Measurements from ENCODE around the gene C19orf81. TPM values are rescaled to one million over a fixed set of nuclear protein-coding genes. Genes with fewer than 3 reads are reported as not detected.

C19orf81 gene
- polyA plus RNA-seq, 3 donors = 1.5 TPM; not detected in 2

DNA sequence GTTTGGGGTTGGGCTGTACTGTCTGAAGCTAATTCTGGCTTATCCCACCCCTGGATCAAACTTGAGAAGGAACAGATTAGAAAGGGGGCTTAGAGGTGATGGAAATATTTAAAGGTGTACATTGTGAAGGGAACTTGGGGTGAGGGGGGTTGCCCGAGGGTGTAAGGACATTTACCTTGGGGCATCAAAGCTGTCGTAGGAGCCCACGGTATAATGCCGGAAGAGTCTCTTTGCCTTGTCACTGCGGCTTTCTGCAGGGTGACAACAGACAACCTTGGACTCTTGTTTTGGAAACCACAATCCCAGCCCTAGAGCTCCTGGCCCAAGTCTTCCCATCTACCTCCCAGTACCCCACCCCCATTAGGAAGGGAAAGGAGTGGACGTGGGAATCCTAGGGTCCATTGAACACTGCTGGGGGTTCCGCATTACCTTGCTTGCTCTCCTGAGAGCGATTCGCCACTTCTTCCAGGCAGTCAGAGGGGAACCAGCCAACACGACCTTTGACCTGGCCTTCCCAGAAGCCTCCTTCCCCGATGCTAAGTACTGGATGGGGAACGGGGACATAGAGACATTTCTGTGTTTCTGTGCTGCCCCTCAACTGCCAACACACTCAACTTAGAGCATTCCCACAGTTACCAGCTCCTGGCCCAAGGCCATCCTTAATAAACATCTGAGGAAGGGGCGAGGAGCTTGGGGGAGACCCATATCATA, 48.3 kb downstream of the C19orf81 start:
- no peak overlapping the region for H3K27ac ChIP-seq (ENCODE audit: low read depth, low read length)
- 63 to 77% (median 73%) methylated on average over 13 of the region's 13 CpGs for WGBS, 3 donors

DNA sequence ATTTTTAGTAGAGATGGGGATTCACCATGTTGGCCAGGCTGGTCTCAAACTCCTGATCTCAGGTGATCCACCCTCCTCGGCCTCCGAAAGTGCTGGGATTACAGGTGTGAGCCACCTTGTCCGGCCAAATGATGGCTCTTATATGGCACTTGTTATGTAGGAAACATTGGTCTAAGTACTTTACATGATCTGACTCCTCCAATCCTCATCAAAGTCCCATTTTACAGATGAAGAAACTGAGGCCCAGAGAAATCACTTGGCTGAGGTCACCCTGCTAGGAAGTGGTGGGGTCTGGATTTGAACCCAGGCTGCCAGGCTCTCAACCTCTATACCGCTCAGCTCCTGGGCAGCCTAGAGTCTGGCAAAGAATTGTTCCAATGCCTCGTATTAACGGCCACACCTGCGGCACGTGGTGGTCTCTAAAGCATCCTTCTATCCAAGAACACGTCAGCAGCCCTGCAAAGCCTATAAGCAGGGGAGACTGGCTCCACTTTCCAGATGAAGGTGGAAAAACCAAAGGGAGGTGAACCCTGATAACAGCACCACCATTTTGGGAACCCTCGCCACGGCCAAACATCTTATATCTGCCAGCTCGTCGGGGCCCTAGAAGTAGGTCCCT, 52.2 kb downstream of the C19orf81 start:
- H3K27ac ChIP-seq (ENCODE audit: low read depth, low read length) = no peak overlapping the region
- WGBS, 3 donors = 79 to 90% (median 88%) methylated on average over 13 of the region's 13 CpGs

DNA sequence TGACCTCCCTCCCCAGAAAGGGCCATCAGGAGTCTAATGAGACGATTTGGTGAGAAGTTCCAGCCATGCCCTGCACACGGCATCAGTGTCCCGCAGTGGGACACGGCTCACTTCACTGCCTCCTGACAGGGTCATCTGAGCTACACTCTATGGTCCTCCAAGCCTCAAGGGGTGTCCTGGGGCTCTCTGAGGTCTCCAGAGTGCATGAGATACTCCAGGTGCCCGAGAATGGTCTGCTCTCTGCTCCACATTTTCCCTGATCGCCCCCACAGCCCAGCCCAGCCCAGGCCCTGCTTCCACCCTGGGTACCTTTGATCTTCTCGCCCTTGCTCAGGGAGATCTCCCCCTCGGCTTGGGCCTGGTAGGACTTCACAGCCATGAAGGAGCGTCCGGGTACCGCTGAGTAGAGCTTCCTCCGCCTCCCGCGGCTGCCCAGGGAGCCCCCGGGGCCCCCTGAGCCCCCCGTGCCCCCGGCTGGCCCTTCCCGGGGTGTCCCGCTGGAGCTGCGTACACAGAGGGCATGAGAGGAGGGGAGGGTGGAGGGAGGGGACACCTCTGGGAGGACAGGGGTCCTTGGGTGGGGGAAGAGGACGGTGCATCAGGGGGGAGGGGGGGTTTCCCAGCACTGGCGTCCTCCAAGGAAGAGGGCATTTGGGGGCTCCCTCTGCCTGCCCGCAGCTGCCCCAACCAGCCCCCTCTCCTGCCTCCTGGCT, 53.1 kb downstream of the C19orf81 start:
- 55 to 73% (median 67%) methylated on average over 16 to 22 of the region's 23 CpGs for WGBS, 3 donors
- H3K27ac ChIP-seq (ENCODE audit: low read depth, low read length) = no peak overlapping the region

DNA sequence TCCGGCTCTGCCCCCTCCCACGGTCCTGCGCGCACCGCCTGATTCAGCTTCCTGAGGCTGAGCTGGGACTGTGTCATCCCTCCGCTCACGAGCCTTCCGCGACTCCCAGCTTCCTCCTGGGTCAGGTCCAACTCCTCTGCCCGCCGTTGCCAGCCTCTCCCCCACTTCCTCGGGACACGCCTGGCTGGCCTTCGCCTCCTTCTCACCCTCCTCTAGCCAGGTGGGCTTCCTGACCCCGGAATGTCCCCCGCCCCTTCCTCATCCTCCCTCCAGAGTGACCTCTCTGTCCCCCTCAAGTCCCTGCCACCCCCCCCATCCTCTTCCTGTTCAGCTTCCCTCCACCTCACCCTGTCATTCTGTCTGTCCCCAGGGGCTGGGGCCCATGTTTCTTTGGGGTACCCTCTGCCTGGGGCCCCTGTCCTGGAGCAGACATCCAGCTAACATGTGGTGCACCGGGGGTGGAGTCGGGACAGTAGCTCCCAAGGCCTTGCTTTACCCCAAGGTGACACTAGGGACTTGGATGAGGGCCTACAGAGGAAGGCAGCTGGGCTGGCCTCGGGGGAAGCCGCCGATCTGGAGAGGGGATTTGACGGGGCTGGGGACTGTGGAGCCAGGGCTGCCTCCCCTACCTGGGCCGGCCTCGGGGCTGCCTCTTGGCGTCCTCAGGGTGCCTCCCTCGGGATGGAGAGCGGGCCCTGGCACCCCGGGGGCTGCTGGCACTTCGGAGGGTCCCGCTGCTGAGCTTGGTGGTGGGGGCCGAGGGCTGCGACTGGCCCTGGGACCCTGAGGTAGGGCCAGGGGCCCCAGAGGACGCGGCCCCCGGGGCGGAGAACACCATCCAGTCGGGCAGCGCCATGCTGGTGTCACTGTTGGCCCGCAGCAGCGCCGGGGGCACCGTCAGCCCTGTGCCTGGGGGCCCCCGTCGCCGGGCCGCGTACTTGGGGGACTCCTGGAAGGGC, 53.9 kb downstream of the C19orf81 start:
- no peak overlapping the region for H3K27ac ChIP-seq (ENCODE audit: low read depth, low read length)
- 61 to 64% (median 64%) methylated on average over 32 to 47 of the region's 47 CpGs for WGBS, 3 donors

DNA sequence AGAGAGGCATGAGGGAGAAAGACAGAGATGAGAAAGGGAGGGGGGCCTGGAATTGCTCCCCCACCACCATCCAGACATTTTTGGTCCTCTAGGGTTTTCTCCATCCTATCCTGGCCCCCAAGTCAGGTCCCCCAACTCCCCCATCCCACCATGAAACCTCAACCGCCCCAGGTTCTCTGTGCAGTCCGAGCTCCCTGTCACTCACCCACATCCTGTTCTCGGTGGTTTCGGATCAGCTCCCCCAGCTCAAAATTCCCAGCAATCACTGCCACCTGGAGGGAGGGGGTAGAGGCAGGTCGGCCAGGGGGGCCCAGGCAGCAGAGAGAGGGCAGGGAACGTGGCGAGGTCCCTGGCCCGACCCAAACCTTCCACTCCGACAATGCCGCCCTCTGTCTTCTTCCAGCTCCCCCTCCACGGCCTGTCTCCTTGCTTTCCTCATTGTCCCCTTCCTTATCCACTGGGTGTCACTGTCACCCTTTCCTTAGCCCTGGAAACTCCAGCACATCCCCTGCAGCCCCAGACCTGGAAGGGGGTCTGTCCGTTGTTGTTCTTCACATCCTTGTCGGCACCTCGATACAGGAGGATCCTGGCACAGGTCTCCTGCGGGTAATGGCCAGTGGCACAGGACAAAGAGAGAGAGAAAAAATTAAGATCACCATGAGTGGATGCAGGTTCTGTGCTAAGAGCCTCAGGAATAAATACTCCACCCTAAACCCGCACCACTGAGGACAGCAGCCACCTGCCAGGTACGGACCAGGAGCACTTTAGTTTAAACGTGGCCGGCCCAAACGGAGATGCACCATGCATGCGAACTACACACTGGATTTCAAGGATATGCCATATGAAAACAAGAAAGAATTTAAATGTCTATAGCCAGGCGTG, 54.9 kb downstream of the C19orf81 start:
- H3K27ac ChIP-seq (ENCODE audit: low read depth, low read length) = no peak overlapping the region
- WGBS, 3 donors = 30 to 47% (median 43%) methylated on average over 22 of the region's 22 CpGs

DNA sequence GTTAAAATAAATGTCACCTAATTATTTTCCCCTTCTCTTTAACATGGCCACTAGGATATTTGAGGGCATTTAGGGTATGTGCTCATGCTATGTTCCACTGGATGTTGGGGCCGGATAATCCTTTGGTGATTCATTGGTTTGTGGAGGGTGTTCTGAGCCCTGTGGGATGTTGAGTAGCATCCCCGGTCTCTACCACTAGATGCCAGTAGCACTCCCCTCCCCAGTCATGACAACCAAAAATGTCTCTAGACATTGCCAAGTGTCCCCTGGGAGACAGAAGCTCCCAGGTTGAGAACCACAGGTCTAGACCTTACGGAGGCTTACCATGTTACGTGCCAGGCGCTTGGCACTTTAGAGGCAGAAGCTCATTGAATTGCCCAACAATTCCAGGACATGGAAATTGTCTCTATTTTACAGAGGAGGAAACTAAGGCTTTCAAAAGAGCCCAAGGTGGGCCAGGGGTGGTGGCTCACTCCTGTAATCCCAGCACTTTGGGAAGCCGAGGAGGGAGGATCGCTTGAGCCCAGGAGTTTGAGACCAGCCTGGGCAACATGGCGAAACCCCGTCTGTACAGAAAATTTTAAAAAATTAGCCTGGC, 56.3 kb downstream of the C19orf81 start:
- no peak overlapping the region for H3K27ac ChIP-seq (ENCODE audit: low read depth, low read length)
- 35 to 50% (median 43%) methylated on average over 9 of the region's 9 CpGs for WGBS, 3 donors

DNA sequence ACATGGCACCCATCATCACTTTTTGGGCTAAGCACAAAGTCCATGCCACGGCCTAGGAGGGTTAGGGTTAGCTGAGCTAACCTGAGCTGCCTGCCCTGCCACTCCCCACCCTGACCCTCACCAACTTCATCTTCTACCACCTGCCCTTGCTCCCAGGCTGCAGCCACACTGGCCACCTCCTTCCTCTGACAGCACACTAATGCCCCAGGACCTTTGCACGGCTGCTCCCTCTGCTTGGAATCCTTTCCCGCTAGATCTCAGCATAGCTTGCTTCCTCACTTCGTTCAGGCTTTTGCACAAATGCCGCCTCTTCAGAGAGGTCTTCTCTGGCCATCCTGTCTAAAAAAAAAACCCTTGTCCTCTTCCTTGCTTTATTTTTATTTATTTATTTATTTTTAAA, 57.1 kb downstream of the C19orf81 start:
- no peak overlapping the region for H3K27ac ChIP-seq (ENCODE audit: low read depth, low read length)
- 55 to 77% (median 67%) methylated on average over 5 of the region's 5 CpGs for WGBS, 3 donors

DNA sequence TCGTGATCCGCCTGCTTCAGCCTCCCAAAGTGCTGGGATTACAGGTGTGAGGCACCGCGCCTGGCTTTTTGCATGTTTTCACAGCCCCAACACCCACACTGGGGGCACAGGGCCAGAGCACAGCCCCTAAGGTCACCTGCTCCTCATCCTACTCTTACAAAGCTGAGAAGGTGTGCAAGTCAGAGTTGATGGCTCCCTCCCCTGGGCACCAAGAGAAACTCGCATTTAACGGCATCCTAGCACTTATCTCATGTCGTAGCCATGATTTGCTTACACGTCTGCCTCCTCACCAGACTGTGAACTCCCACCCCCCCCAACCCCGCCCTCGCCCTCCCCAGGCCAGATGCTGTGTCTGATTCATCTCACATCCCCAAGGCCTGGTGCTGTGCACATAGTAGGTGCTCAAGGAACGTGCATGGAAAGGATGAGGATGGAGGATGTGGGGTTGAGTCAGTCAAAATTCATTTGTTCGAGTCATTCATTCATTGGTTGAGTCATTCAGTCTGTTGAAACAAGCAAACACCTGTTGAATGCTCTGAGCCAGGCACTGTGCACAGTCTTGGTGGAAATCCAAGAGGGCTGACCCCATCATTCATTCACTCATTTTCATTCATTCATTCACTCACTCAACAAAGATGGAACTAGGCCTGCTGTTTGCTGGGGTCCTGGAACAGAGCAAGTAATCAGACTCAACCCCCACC, 59.1 kb downstream of the C19orf81 start:
- 58 to 73% (median 69%) methylated on average over 12 of the region's 12 CpGs for WGBS, 3 donors

More for the DNA sequence above, 59.1 kb downstream of the C19orf81 start:
- no peak overlapping the region for H3K27ac ChIP-seq (ENCODE audit: low read depth, low read length)

Other genes starting within 250 kb of the C19orf81 start
- 1 to 10 TPM in 1 of 3 donors, under 1 TPM in 2; 0.34 to 1.4 (median 0.46) TPM for gene SPIB, start 230.5 kb upstream of the C19orf81 start, polyA plus RNA-seq
- gene MYBPC2, start 216.6 kb upstream of the C19orf81 start, polyA plus RNA-seq = under 1 TPM; 0.06 to 0.34 (median 0.15) TPM
- 10 to 100 TPM; 42.4 to 75.0 (median 69.1) TPM for gene EMC10, start 172.9 kb upstream of the C19orf81 start, polyA plus RNA-seq
- gene GARIN5A, start 172.6 kb upstream of the C19orf81 start, polyA plus RNA-seq = 1 to 10 TPM in 2 of 3 donors, under 1 TPM in 1; 0.68 to 2.7 (median 1.8) TPM
- 10 to 100 TPM; 34.9 to 61.6 (median 56.8) TPM for gene JOSD2, start 138.3 kb upstream of the C19orf81 start, polyA plus RNA-seq
- under 1 TPM in 1 of 3 donors, not detected in 2; 0.36 TPM for gene ASPDH, start 135.5 kb upstream of the C19orf81 start, polyA plus RNA-seq
- 1 to 10 TPM in 2 of 3 donors, under 1 TPM in 1; 0.52 to 3.0 (median 1.6) TPM for gene LRRC4B, start 81.0 kb upstream of the C19orf81 start, polyA plus RNA-seq
- gene SYT3, start 9.6 kb upstream of the C19orf81 start, polyA plus RNA-seq = under 1 TPM; 0.07 to 0.24 (median 0.11) TPM
- 1 to 10 TPM in 1 of 3 donors, under 1 TPM in 2; 0.02 to 1.1 (median 0.33) TPM for gene SHANK1, start 70.4 kb downstream of the C19orf81 start, polyA plus RNA-seq
- gene CLEC11A, start 73.9 kb downstream of the C19orf81 start, polyA plus RNA-seq = 10 to 100 TPM in 1 of 3 donors, 1 to 10 TPM in 2; 4.8 to 11.4 (median 5.3) TPM
- not detected for gene GPR32, start 121.0 kb downstream of the C19orf81 start, polyA plus RNA-seq
- not detected for gene ACP4, start 141.0 kb downstream of the C19orf81 start, polyA plus RNA-seq
- gene KLK1, start 174.3 kb downstream of the C19orf81 start, polyA plus RNA-seq = 1,000 to 10,000 TPM in 1 of 3 donors, under 1 TPM in 1, not detected in 1; 0.92 to 1,524 TPM
- under 1 TPM in 1 of 3 donors, not detected in 2; 0.10 TPM for gene KLK15, start 184.1 kb downstream of the C19orf81 start, polyA plus RNA-seq
- gene KLK3, start 205.5 kb downstream of the C19orf81 start, polyA plus RNA-seq = under 1 TPM in 1 of 3 donors, not detected in 2; 0.05 TPM
- gene KLK2, start 224.0 kb downstream of the C19orf81 start, polyA plus RNA-seq = under 1 TPM in 1 of 3 donors, not detected in 2; 0.03 TPM